Adrenal gland (tissue), 12 donors: ENCODE data around the gene AFDN. TPM values are rescaled to one million over a fixed set of nuclear protein-coding genes. Genes with fewer than 3 reads are reported as not detected.
"Not testable (repeated sequence)": the region's sequence is repeated elsewhere in the genome, so short reads cannot be mapped to it uniquely, and the experiment has no call there.

Experiments used
- DNase-seq, 7 donors: peaks; one replicate each; pipeline ENCODE4 v3.0.0-alpha.2; 2019 to 2020
- H3K27ac ChIP-seq, 5 donors: fragments of 200-600 bp; sonication (generic) in 4 of 5; 1 replicate in 3 of 5; 2 replicates in 2 of 5; pipeline versions ENCODE4 v1.5.1 to v1.8.0; 2016 to 2020; ENCODE audit warnings: mild to moderate bottlenecking in 1 of 5
- H3K27me3 ChIP-seq: fragments of 200-600 bp; 2 replicates; pipeline ENCODE4 v1.8.0; 2021
- H3K36me3 ChIP-seq, 2 donors: fragments of 200-600 bp; replicated peaks in 1 of 2; 1 replicate in 1 of 2; 2 replicates in 1 of 2; pipeline versions ENCODE4 v1.5.1 to v1.8.0; 2018 to 2022
- H3K4me1 ChIP-seq, 2 donors: fragments of 200-600 bp; replicated peaks in 1 of 2; 1 replicate in 1 of 2; 2 replicates in 1 of 2; pipeline versions ENCODE4 v1.5.1 to v1.8.0; 2018 to 2021
- H3K4me3 ChIP-seq, 4 donors: fragments of 200-600 bp; sonication (generic) in 3 of 4; one replicate each; pipeline ENCODE4 v1.5.1; 2016 to 2018
- H3K9me3 ChIP-seq, 3 donors: fragments of 200-600 bp; sonication (generic) in 1 of 3; replicated peaks in 1 of 3; 1 replicate in 2 of 3; 2 replicates in 1 of 3; pipeline versions ENCODE4 v1.5.1 to v1.8.0; 2016 to 2021
- CTCF ChIP-seq, 6 experiments: fragments of 450-650 bp in 4 of 6; fragments of 200-600 bp in 2 of 6; sonication (generic) in 1 of 6; IDR thresholded peaks; 1 replicate in 5 of 6; 2 replicates in 1 of 6; pipeline versions ENCODE4 v1.5.1 to v1.8.0; 2016 to 2021; ENCODE audit warnings: antibody characterized with exemption in 6 of 6, mild to moderate bottlenecking in 2 of 6, moderate library complexity in 1 of 6
- POLR2A ChIP-seq, 2 donors: fragments of 450-650 bp; IDR thresholded peaks; one replicate each; pipeline ENCODE4 v1.6.1; 2017; ENCODE audit warnings: antibody characterized with exemption in 2 of 2, mild to moderate bottlenecking in 2 of 2, moderate library complexity in 1 of 2
- WGBS, 4 donors: extraction: QIAGEN DNeasy Blood & Tissue Kit in 2 of 4; methylation state at CpG; one replicate each; pipeline versions ENCODE4 v1.1.5 to v1.1.7; 2013 to 2017; 5-methylcytosine and 5-hydroxymethylcytosine counted together
- intact Hi-C, 2 donors: fragments of 100-400 bp; cut with DNase I; formaldehyde crosslinking; loops; one replicate each; pipeline versions ENCODE4 v1.14.1 to v1.15.0; 2022 to 2023
- polyA plus RNA-seq, 3 donors: library from polyadenylated mRNA; stranded (reverse); fragments of 200-250 nt in 2 of 3; fragments of 350-450 nt in 1 of 3; fragmentation: Illumina TruSeq in 1 of 3; extraction: RNeasy Lipid Tissue Mini Kit (QIAGEN cat#74804) in 1 of 3; gene quantifications; one replicate each; pipeline ENCODE4 v1.2.3, GENCODE V29; 2013 to 2014
- total RNA-seq, 9 donors: library from RNA; depleted of rRNA in 4 of 9; stranded (reverse); fragments of >200 nt in 4 of 9; fragments of 120-200 nt in 1 of 9; fragmentation: NEBNext Ultra II Directional in 1 of 9; extraction: Animal tissue kit (Norgen Biotek cat#: 25700) in 1 of 9; gene quantifications; one replicate each; pipeline versions ENCODE4 v1.1.0 to v1.2.4, GENCODE V29; 2013 to 2023
- donor health status: healthy with polysubstance abuse.
- donor health status: Bipolar disorder and iron deficiency.
- donor health status: DM: yes; HTN: yes; CAD: no.
- donor health status: DM: no; HTN: no; CAD: no.
- donor health status: DM: no; HTN: no; CAD: no.
- donor health status: DM: yes; HTN: yes; CAD: no.

The AFDN gene
- total and polyA plus RNA-seq, 12 donors = 15.2 to 47.1 (median 39.3) TPM

GRCh38 chr6:168000198-168001028 is 173.7 kb downstream of the AFDN start:
- H3K4me1 ChIP-seq = no peaks in the 10 kb centered on the region
- TF ChIP-seq POLR2A (IDR thresholded peaks at IDR 0.05) (no peak), CTCF (IDR thresholded peaks at IDR 0.05) (no peak)
- H3K9me3 ChIP-seq = no peaks in the 10 kb centered on the region
- H3K27ac ChIP-seq = no peak overlapping the region
- intact Hi-C loops = no loop called here
- H3K4me3 ChIP-seq = no peak overlapping the region
- no peaks in the 10 kb centered on the region for H3K27me3 ChIP-seq
- no peak for DNase-seq
- 77 to 93% (median 86%) methylated on average over 9 to 13 of the region's 13 CpGs for WGBS, 4 donors
- H3K36me3 ChIP-seq = no peaks in the 10 kb centered on the region

- WGBS, 4 donors = 78 to 93% (median 87%) methylated on average over 10 of the region's 10 CpGs
- Histone ChIP-seq H3K27me3 (no peaks in the 10 kb centered on the region), H3K36me3 (no peaks in the 10 kb centered on the region), H3K27ac (no peak overlapping the region), H3K9me3 (no peaks in the 10 kb centered on the region), H3K4me3 (no peak overlapping the region), H3K4me1 (no peaks in the 10 kb centered on the region)
- intact Hi-C loops = no loop called here
- no peak for TF ChIP-seq CTCF (IDR thresholded peaks at IDR 0.05)
- no peak for TF ChIP-seq POLR2A (IDR thresholded peaks at IDR 0.05)
- DNase-seq = no peak
These were observed 174.3 kb downstream of the AFDN start for GRCh38 chr6:168001029-168001332.

- H3K36me3 ChIP-seq, H3K9me3 ChIP-seq, H3K4me3 ChIP-seq, H3K27me3 ChIP-seq, intact Hi-C loops, DNase-seq, H3K4me1 ChIP-seq, H3K27ac ChIP-seq: not testable (repeated sequence)
- 86 to 90% (median 89%) methylated on average over 13 to 21 of the region's 21 CpGs for WGBS, 4 donors
These were observed 174.8 kb downstream of the AFDN start for GRCh38 chr6:168001514-168001913.

- no peak overlapping the region for H3K4me3 ChIP-seq
- H3K9me3 ChIP-seq = no peaks in the 10 kb centered on the region
- TF ChIP-seq CTCF (IDR thresholded peaks at IDR 0.05) = no peak
- no peak for TF ChIP-seq POLR2A (IDR thresholded peaks at IDR 0.05)
- 82 to 93% (median 90%) methylated on average over 6 of the region's 6 CpGs for WGBS, 4 donors
- intact Hi-C loops = no loop called here
- no peak for DNase-seq
- no peaks in the 10 kb centered on the region for H3K36me3 ChIP-seq
- no peak overlapping the region for H3K27ac ChIP-seq
- H3K27me3 ChIP-seq = no peaks in the 10 kb centered on the region
- no peaks in the 10 kb centered on the region for H3K4me1 ChIP-seq
These were observed 176.1 kb downstream of the AFDN start for GRCh38 chr6:168002804-168003203.

- H3K4me3 ChIP-seq = no peak overlapping the region
- H3K4me1 ChIP-seq = no peaks in the 10 kb centered on the region
- WGBS, 4 donors = 73 to 84% (median 78%) methylated on average over 7 of the region's 7 CpGs
- intact Hi-C loops = no loop called here
- TF ChIP-seq CTCF (IDR thresholded peaks at IDR 0.05) (no peak), POLR2A (IDR thresholded peaks at IDR 0.05) (no peak)
- no peaks in the 10 kb centered on the region for H3K27me3 ChIP-seq
- no peaks in the 10 kb centered on the region for H3K9me3 ChIP-seq
- H3K36me3 ChIP-seq = no peaks in the 10 kb centered on the region
- no peak for DNase-seq
- H3K27ac ChIP-seq = no peak overlapping the region
These were observed 177.3 kb downstream of the AFDN start for GRCh38 chr6:168004023-168004422.
